Thoracic aorta (tissue), 2 donors: ENCODE data around the gene NUTM1. TPM values are rescaled to one million over a fixed set of nuclear protein-coding genes. Genes with fewer than 3 reads are reported as not detected.

Source experiments
- ATAC-seq: fragments of 150-250 bp; one replicate; pipeline ENCODE4 v1.8.0; 2017; ENCODE audit warnings: low read depth; ENCODE audit not compliant: insufficient number of reproducible peaks, low FRiP score
- DNase-seq: peaks from one replicate; pipeline ENCODE4 v3.0.0-alpha.2; 2020; ENCODE audit warnings: low spot score
- H3K27ac ChIP-seq, 2 donors: fragments of 200-600 bp; sonication (generic); 1 replicate in 1 of 2; 2 replicates in 1 of 2; pipeline ENCODE4 v1.5.1; 2016; ENCODE audit warnings: mild to moderate bottlenecking in 2 of 2, moderate library complexity in 2 of 2
- H3K27me3 ChIP-seq: fragments of 200-600 bp; sonication (generic); replicated peaks from 2 replicates; pipeline ENCODE4 v1.6.0; 2016; ENCODE audit warnings: mild to moderate bottlenecking; ENCODE audit not compliant: insufficient read depth
- H3K36me3 ChIP-seq: fragments of 200-600 bp; sonication (generic); one replicate; pipeline ENCODE4 v1.5.1; 2016
- H3K4me1 ChIP-seq, 2 donors: fragments of 200-600 bp; sonication (generic); 1 replicate in 1 of 2; 2 replicates in 1 of 2; pipeline versions ENCODE4 v1.5.1 to v1.6.0; 2016; ENCODE audit warnings: low read depth in 2 of 2, mild to moderate bottlenecking in 1 of 2; ENCODE audit not compliant: control insufficient read depth in 1 of 2
- H3K4me3 ChIP-seq: fragments of 200-600 bp; sonication (generic); 2 replicates; pipeline ENCODE4 v1.5.1; 2016; ENCODE audit warnings: mild to moderate bottlenecking
- H3K9me3 ChIP-seq: fragments of 200-600 bp; sonication (generic); 2 replicates; pipeline ENCODE4 v1.5.1; 2016
- CTCF ChIP-seq: fragments of 200-600 bp; sonication (generic); IDR thresholded peaks from one replicate; pipeline ENCODE4 v1.5.1; 2019; ENCODE audit warnings: antibody characterized with exemption
- total RNA-seq, 2 donors: library from RNA; depleted of rRNA; stranded (reverse); fragments of >200 nt; gene quantifications; one replicate each; pipeline versions ENCODE4 v1.1.0 to v1.2.3, GENCODE V29; 2016

The NUTM1 gene, protein sequence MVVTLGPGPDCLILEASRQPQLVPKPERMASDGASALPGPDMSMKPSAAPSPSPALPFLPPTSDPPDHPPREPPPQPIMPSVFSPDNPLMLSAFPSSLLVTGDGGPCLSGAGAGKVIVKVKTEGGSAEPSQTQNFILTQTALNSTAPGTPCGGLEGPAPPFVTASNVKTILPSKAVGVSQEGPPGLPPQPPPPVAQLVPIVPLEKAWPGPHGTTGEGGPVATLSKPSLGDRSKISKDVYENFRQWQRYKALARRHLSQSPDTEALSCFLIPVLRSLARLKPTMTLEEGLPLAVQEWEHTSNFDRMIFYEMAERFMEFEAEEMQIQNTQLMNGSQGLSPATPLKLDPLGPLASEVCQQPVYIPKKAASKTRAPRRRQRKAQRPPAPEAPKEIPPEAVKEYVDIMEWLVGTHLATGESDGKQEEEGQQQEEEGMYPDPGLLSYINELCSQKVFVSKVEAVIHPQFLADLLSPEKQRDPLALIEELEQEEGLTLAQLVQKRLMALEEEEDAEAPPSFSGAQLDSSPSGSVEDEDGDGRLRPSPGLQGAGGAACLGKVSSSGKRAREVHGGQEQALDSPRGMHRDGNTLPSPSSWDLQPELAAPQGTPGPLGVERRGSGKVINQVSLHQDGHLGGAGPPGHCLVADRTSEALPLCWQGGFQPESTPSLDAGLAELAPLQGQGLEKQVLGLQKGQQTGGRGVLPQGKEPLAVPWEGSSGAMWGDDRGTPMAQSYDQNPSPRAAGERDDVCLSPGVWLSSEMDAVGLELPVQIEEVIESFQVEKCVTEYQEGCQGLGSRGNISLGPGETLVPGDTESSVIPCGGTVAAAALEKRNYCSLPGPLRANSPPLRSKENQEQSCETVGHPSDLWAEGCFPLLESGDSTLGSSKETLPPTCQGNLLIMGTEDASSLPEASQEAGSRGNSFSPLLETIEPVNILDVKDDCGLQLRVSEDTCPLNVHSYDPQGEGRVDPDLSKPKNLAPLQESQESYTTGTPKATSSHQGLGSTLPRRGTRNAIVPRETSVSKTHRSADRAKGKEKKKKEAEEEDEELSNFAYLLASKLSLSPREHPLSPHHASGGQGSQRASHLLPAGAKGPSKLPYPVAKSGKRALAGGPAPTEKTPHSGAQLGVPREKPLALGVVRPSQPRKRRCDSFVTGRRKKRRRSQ
- not detected for total RNA-seq

GRCh38 chr15:34342737-34343575, at the start of gene NUTM1, which contains the start of gene NOP10:
TSS of gene NUTM1 (plus strand) at chr15:34343315. CDS start at chr15:34343697, 382 bp downstream.
TSS of gene NOP10 (minus strand) at chr15:34343136. CDS start at chr15:34343073, 63 bp downstream.
- H3K27me3 ChIP-seq, result no peaks in the 10 kb centered on the region
- peak; percentile 84 for ATAC-seq
- peak within 1 kb of the TSS; percentile 84 to 88 for H3K27ac ChIP-seq
- H3K9me3 ChIP-seq, result no peaks in the 10 kb centered on the region
- DNase-seq, result peak; percentile 56
- peak within 1 kb of the TSS; percentile 82 for H3K4me3 ChIP-seq
- TF ChIP-seq CTCF, result peak; percentile 96
- H3K36me3 ChIP-seq, result peaks cover 7% of the 10 kb centered on the region
- H3K4me1 ChIP-seq, result peaks cover 10 to 18% of the 10 kb centered on the region in 2 donors

DNA sequence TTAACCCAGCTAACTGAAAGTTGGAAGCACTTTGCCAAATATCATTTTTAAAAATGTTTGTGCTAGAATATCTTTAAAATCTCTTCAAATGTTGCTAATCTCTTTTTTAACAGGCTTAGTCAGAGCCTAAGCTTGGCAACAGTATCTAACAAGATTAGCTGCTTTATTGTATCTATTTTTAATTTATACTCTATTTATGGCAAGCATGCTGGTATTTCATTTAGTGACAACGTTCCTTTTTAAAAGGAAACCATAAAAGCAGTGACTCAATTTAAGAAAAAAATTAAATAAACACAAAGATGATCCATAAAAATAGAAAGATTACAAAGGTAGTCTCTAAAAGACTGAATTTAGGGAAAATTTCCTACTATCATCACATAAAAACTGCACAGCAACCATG, 46.1 kb upstream of the NUTM1 start:
- Histone ChIP-seq H3K9me3 (no peaks in the 10 kb centered on the region), H3K27ac (peak overlapping the region; percentile 81 to 89), H3K27me3 (no peaks in the 10 kb centered on the region), H3K4me1 (peaks cover 21 to 40% of the 10 kb centered on the region in 2 donors), H3K36me3 (peaks cover 2% of the 10 kb centered on the region), H3K4me3 (peak overlapping the region; percentile 46)
- ATAC-seq, result peak; percentile 71
- TF ChIP-seq CTCF, result no peak
- DNase-seq, result no peak

GRCh38 chr15:34301058-34301457, 42.1 kb upstream of the NUTM1 start:
- peaks cover 38 to 58% of the 10 kb centered on the region in 2 donors for H3K4me1 ChIP-seq
- DNase-seq (no peak), ATAC-seq (no peak)
- no peak overlapping the region for H3K4me3 ChIP-seq
- no peak for TF ChIP-seq CTCF
- no peak overlapping the region for H3K27ac ChIP-seq
- H3K9me3 ChIP-seq, result no peaks in the 10 kb centered on the region
- no peaks in the 10 kb centered on the region for H3K36me3 ChIP-seq
- no peaks in the 10 kb centered on the region for H3K27me3 ChIP-seq

- Histone ChIP-seq H3K4me1 (peaks cover 24 to 47% of the 10 kb centered on the region in 2 donors), H3K27me3 (no peaks in the 10 kb centered on the region), H3K27ac (peak overlapping the region; percentile 53 to 70), H3K9me3 (no peaks in the 10 kb centered on the region), H3K4me3 (no peak overlapping the region), H3K36me3 (no peaks in the 10 kb centered on the region)
- no peak for TF ChIP-seq CTCF
- no peak for DNase-seq
- no peak for ATAC-seq
Observed at GRCh38 chr15:34304613-34305012, 38.5 kb upstream of the NUTM1 start.
